HG03575 (cell line): ENCODE results near the gene SEC22A.

ENCODE experiments used
- ATAC-seq: cut with Tn5 transposase; IDR thresholded peaks from one replicate; pipeline ENCODE4 v1.9.1; 2021; ENCODE audit not compliant: unreplicated experiment, insufficient number of reproducible peaks, low FRiP score; ENCODE audit errors: extremely low read depth

The SEC22A gene, protein sequence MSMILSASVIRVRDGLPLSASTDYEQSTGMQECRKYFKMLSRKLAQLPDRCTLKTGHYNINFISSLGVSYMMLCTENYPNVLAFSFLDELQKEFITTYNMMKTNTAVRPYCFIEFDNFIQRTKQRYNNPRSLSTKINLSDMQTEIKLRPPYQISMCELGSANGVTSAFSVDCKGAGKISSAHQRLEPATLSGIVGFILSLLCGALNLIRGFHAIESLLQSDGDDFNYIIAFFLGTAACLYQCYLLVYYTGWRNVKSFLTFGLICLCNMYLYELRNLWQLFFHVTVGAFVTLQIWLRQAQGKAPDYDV

DNA sequence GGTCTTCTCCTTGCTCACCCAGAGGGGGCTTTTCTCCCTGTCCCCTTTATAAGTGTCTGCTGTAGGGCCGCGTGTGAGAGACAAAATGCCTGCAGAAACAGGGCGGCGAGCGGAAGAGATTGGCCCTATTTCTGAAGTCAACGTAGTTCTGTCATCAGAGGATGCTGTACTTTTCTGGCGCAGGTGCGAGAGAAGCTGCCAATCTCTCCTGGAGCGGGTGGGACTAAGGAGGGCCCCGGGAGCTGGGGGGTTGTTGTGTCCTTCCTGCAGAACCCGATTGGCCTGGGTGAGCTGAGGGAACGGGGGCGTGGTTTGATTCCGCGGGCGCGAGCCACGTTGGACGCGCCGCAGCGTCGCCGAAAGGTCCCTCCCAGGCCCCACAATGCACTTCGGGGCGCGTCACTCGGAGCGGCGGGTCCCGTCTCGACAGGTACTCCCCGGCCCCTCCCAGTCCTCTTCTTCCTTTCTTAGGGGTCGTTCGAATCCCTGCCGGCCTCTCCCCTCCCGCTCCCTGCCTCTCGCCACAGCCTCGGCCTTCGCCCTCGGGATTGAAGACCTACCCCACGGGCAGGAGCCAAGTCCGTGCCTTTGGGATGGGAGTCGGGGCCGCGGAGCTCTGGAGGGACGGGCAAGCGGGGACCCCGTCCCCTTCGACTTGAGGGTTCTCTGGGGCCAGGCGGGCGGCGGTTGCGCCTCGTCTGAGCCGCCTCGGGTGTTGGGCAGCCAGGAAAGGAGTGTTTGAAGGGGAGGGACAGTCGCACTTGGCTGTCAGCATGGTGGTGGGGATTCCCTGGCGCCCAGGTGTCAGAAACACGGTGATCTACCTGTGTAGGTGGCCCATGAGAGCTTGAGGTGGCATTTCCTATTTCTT is at the start of gene SEC22A:
Gene SEC22A (plus strand): TSS at position 387 of the 871 bp plus-strand sequence. CDS start 7,275 bp downstream, outside the sequence.
- ATAC-seq, result peak; percentile 74

DNA sequence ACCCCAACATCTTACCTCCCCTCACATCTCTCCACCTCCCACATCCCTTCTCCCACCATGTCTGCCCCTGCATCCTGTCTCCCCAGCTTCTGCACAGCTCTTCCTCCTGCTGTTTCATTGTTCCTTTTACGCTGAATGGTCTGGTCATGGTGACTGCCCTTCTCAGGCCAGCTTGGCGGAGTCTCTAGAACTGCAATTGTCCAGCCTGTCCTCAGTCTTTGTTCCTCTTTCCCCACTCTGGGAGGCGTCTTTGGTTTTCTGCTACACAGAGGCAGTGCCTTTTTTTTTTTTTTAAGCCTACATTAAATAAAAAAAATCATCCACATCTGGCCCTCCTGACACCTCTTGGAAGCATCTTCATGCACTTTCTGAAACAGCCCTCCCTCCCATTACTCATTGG is 49.1 kb upstream of the SEC22A start:
- no peak for ATAC-seq

DNA sequence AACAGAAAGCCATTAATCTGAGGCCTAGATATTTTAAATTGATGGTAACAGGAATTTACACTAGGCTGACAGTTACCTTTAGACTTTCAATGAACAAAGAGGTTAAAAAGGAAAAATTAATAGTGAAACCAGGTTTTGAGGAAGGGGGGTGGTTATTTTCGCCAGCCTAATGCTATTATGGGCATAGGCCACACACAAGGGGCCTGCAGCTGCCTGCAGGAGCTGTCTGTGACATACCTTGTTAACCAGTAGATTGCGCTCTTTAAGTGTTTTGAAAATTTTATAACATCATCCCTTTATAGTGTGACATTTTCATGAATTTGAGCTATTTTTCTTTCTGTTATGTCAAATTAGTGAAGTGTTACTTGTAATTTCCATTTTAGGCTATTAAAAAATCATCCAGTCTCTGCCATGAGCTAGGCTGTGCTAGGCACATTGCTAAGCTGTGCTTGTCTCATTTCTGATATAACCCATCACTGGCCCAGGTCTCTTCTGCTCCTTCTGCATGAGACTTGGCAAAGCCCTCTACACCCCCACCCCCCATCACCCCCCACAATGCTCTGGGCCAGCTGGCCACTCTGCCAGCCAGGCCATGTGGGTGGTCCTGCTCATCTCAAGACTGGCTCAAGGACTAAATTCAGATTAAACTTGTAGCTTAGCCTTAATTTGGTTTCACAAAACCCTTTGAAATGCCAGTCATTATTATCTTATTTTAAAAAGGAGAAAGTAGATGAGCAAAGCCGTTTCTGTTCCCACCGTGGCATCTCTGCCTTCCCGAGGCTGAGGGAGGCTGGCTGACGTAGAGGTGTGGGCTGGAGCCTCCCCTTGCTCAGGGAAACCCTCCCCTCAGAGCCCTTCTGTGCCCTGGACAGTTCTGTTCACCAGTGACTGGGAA is 48.4 kb upstream of the SEC22A start:
- no peak for ATAC-seq

DNA sequence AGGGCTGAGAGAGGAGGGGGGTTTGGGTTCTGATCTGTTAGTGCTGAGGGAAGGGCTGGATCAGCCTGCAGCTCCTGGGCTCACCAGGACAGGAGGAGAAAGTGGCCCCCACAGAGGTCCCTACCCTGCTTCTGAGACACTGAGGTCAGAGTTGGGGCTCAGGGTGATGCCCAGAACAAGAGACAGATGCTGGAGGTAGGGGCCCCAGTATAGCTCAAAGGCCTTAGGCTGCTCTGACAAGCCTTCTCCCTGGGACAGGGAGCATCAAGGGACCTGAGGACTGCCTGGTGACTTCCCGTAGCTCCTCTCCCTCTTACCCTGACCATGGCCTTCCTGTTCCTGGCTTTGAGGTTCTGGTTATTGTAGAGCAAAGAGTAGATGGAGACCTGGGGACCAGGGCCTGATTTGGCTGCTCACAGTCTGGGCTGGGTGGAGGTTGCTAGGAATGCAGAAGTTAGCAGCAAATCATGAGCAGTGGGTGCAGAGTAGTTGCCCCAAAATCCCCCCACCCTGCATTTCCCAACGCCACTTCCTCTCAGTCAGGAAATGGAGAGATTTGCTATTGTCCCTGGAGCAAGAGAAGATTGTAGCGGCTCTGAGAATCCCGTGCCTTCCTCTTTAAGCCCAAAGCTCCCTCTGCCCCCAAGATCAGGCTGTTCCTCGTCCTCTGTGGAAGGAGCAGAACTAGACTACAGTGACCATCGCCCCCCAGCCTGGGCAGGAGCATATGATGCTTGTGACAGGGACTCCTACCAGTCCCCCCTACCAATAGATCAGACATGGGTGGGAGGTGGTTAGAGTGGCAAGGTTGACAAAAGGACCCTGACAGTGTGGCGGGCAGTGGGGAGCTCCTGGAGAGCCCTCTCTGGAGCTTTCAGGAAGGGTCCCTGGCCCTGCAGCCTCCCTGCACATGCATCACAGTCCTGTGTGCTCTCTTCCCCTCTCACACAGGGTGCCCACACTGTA is 47.4 kb upstream of the SEC22A start:
- ATAC-seq, result no peak

DNA sequence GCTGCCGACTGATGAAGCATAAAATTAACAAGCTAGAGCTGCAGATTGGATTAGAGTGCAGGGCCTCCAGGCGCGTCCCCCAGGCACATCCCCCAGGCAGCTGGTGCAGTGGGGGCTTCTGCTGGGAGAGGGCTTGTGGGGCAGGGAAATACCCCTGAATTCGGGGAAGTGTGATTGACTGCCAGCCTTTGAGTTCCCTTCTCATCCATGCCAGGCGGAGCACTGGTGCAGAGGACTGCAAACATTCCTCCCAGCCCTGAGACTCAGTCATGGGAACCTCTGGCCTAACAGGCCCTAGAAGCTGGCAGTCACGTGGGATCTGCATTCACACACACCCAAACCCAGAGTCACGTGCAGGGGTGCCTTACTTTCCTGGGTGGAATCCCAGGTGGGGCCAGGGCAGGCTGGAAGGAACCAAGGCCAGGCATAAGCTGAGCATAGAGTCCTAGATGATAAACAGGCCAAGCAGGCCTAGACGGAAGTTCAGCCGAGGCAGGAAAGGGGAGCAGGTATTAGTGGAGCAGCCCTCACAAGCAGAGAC is 46.2 kb upstream of the SEC22A start:
- no peak for ATAC-seq

DNA sequence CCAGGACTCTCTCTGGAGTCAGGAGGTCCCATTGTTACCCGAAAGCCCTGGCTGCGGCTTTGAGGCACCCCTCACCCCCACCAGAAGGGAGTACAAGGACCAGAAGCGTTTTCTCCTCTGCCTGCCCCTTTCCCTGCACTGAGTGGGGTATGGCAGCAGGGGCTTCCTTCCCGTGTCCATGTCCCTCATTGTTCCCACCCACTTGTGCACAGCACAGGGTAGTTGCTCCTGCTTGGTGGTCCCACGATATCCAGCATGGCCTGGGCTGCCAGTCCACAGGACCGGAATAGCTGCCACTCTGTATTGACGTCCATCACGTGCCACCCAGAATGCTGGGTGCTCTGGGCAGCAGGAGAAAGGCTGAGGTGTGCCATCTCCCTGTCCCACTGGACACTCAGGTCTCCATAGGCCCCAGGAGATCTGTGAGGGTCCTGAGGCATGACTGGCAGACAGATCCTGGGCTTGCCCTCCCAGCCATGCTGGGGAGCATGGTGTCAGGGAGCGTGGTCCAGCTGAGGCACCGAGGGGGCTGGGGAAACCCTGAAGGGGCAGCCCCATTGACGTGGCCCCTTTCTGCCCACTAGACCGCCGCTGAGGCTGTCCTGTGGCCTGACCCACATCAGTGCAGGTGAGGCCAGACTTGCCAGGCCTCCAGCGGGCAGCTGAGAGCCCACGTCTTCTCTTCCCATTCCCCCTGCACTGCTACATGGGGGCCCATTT is 45.3 kb upstream of the SEC22A start:
- no peak for ATAC-seq

DNA sequence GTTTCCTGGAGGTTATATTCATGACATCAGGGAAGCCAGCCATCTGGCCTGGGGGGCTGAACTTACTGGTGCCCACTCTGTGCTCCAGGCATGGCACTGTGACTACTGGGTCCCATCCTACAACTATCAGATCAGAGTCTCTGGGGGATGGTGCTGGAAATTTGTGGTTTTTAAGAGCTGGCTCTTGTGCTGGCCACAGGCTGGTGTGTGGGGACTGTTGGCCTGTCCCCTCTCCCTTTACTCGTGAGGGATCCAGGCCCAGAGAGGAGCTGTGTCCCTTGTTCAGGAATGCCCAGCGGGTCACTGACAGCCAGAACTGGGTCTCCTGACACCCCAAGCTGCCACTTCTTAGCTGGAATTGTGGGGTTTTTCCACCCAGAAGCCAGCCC is 44.5 kb upstream of the SEC22A start:
- no peak for ATAC-seq

DNA sequence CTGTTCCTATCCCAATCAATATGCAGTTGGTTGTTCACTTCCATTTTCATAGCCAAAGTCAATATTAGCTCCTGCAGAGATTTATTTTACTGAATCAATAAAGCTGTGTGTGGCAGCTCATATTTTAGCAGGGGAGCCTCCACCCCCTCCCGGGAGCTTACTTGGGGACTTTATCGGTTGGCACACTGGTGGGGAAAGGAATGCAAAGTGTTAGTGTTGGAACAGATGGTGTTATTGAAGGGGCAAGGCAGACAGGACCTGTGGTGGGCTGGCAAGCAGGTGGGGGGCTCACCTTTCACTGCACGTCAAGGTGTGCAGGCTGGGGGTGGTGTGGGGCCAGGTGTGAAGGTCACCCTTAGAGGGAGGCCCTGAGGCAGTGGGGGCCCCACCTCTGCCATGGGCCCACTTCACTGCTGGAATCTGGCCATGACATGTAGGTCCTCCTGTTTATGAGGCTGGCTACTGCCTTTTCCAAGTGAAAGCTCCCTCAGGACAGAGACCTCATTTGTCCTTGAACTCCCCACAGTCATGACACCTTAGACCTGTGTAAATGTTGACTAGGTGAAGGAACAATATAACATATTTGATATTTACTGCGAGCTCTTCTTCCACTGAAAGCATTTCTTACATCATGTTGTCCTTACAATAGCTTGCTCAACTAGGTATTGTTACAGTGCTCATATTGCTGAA is 44.0 kb upstream of the SEC22A start:
- no peak for ATAC-seq

DNA sequence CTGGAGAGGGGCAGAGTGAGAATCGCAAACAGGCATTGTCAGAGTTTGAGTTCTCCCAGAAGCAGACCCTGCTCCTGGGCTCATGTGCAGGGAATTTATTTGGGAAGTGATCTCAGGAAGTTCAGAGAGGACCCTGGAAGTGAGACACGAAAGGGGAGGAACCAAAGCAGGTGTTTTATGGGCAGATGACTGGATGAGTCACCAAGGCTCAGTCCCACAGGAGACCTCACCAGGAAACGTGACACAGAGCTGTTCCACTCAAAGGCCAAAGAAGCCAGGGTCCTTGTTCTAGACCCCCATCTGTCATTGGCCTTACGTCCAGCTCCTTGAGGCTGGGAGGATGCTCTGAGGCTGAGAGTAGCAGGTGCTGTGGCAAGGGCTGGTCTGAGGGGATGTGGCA is 43.4 kb upstream of the SEC22A start:
- ATAC-seq, result no peak

DNA sequence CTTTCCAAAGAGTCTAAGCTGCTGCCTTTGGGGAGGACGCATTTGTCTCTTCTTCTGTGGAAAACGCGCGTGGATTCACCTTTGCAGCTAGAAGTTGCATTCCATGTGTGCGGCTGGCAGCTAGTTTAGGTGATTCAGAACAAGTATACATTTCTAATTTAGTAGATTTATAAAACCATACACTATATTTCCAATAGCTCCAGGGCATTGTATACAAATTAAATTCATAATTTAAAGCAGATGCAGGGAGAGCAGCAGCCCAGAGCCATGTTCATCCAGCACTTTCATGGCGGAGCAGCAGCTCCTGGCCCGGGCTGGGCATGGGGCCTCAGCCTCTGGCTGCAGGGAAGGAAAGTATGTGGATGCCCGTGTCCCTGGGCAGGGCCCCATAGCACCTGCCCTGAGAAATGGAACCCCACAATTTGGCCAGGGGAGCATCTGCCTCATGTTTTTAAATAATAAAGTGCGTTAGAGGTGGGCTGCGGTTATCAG is 42.8 kb upstream of the SEC22A start:
- no peak for ATAC-seq

DNA sequence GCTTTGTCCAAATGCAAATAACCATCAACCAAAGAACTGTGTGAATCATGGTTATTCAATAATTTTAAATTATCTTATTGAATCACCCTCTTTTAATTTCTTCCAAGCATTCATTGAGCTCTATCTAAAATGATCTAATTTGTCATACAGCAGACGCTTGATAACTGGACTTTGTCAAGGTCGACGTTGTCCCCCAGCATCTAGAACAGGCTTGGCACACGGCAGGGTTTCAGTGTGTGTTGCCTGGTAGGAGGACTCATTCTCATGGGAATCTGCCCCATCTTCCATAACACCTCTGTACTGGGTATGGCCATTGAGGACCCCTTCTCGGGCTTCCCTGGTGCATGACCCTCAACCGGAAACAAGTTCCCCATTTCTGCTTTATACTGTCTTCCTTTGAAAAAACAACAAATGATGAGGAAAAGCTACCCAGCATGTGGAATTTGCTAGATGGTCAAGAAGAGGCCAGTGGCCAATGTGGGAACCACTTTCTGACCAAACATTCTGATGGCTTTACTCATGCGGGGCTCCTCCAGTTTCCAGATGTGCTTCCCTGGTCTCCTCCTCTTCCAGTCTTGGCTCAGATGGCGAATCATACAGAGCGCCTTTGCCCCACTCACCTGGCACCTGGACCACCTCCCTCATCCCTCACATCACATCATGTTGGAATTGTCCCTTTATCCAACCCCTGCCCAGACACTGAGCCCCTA is 41.7 kb upstream of the SEC22A start:
- ATAC-seq, result no peak

DNA sequence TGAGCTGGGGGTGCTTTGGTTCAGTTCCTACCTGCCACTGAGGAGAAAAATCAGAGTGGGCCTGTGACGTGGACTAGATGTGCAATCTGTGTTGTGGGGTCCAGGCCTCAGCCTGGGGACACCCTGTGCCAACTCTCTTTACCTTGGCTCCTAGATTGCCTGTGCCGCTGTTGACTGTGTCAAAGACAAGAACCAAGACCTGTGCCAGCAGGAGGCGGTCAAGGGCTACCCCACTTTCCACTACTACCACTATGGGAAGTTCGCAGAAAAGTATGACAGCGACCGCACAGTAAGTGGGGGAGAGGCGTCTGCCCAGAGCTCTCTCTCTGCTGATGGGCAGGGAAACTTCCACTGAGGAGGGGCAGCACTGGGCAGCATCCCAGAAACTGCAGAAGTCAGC is 40.6 kb upstream of the SEC22A start:
- no peak for ATAC-seq

DNA sequence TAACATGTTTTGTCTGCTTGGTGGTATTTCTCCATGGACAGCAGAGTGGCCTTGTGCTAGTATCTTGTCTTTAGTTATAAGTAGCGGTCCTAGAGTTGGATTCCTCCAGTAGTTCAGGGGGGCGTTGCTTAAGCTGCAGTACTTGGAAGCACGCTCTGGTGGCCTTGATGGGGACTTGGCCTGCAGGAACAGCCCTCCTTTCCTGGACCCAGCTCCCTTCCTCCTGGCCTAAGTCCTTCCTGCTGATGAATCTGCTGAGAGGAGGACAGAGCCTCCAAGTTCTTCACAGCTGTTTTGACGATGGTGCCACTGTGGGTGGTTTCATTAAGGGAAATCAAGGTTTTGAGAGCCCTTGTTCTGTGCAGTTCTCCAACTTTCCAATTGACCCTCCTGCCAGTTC is 38.6 kb upstream of the SEC22A start:
- ATAC-seq, result no peak

DNA sequence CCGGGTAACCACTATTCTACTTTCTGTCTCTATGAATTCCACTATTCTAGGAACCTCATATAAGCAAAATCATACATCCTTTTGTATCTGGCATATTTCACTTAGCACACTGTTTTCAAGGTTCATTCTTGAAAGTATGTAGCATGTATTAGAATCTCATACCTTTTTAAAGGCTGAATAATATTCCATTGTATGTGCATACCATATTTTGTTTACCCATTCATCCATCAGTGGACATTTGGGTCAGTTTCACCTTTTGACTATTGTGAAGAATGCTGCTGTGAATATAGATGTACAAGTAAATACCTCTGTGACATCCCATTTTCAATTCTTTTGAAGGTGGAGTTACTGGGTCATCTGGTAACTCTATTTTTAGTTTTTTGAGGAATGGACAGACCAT is 36.6 kb upstream of the SEC22A start:
- ATAC-seq, result no peak

DNA sequence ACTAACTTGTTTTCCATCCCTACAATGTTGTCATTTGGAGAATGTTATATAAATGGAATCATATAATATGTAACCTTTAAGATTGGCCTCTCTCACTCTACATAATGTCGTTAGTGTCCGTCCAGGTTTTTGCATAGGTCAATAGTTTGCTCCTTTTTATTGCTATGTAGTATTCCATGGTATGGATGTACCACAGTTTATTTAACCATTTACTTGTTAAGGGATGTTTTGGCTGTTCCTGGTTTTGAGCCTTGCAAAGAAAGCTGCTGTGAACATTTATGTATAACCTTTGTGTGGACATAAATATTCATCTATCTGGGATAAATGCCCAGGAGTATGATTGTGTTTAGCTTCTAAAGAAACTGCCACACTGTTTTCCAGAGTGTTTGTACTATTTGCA is 34.1 kb upstream of the SEC22A start:
- no peak for ATAC-seq

DNA sequence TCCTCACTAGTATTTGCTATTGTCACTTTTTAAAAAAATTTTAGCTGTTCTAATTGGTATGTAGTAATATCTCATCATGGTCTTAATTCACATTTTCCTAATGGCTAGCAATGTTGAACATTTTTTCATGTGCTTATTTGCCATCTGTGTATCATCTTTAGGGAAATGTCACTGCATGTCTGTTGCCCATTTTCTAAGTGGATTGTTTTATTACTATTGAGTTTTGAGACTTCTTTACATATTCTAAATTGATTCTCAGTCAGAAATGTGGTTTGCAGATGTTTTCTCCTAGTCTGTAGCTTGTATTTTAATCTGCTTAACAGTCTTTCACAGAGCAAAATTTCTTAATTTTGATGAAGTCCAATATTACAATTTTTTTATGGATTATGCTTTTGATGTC is 33.6 kb upstream of the SEC22A start:
- ATAC-seq, result no peak
